GM21447 (cell line): ENCODE measurements around the gene PARVG.
"Not testable (repeated sequence)": the region's sequence is repeated elsewhere in the genome, so short reads cannot be mapped to it uniquely, and the experiment has no call there.

Experiments
- ATAC-seq: cut with Tn5 transposase; IDR thresholded peaks from one replicate; pipeline ENCODE4 v1.9.1; 2021; ENCODE audit not compliant: unreplicated experiment

Gene PARVG

GRCh38 chr22:44211946-44212930 lies 31.5 kb downstream of the PARVG start:
- no peak for ATAC-seq

GRCh38 chr22:44212936-44213335 lies 32.2 kb downstream of the PARVG start:
- no peak for ATAC-seq

GRCh38 chr22:44213489-44214043 lies 32.8 kb downstream of the PARVG start:
- ATAC-seq, result no peak

- ATAC-seq, result no peak
These were observed 33.5 kb downstream of the PARVG start for GRCh38 chr22:44214187-44214586.

GRCh38 chr22:44214764-44215163 lies 34.0 kb downstream of the PARVG start:
- ATAC-seq, result no peak

GRCh38 chr22:44215287-44215686 lies 34.6 kb downstream of the PARVG start:
- no peak for ATAC-seq

GRCh38 chr22:44217346-44217745 lies 36.6 kb downstream of the PARVG start:
- ATAC-seq, result no peak

GRCh38 chr22:44218071-44218470 lies 37.3 kb downstream of the PARVG start:
- no peak for ATAC-seq

- no peak for ATAC-seq
These were observed 38.6 kb downstream of the PARVG start for GRCh38 chr22:44219101-44219870.

GRCh38 chr22:44220727-44221680 lies 40.3 kb downstream of the PARVG start:
- ATAC-seq, result no peak

GRCh38 chr22:44221710-44222475 lies 41.2 kb downstream of the PARVG start:
- ATAC-seq, result no peak

GRCh38 chr22:44224166-44224565 lies 43.4 kb downstream of the PARVG start:
- ATAC-seq, result no peak

GRCh38 chr22:44225091-44225689 lies 44.5 kb downstream of the PARVG start:
- ATAC-seq, result no peak

- no peak for ATAC-seq
These were observed 45.1 kb downstream of the PARVG start for GRCh38 chr22:44225812-44226211.

- no peak for ATAC-seq
These were observed 48.6 kb downstream of the PARVG start for GRCh38 chr22:44229331-44229730.

- ATAC-seq, result no peak
These were observed 49.1 kb downstream of the PARVG start for GRCh38 chr22:44229809-44230208.

GRCh38 chr22:44231233-44231632 lies 50.5 kb downstream of the PARVG start:
- no peak for ATAC-seq

GRCh38 chr22:44234372-44234771 lies 53.6 kb downstream of the PARVG start:
- not testable (repeated sequence) for ATAC-seq

- no peak for ATAC-seq
These were observed 56.6 kb downstream of the PARVG start for GRCh38 chr22:44237290-44237689.
